MM.1S (cell line): ENCODE data around the gene CNOT6.
"Not testable (repeated sequence)": the region's sequence is repeated elsewhere in the genome, so short reads cannot be mapped to it uniquely, and the experiment has no call there.

Experiments
- DNase-seq: peaks from one replicate; pipeline ENCODE4 v3.0.0-alpha.2; 2015
- H2AFZ ChIP-seq: fragments of 300-600 bp; sonication (generic); 2 replicates; pipeline ENCODE4 v1.6.0; 2016; ENCODE audit warnings: antibody characterized with exemption, low read length
- H3F3A ChIP-seq: fragments of 300-600 bp; sonication (generic); 2 replicates; pipeline ENCODE4 v1.6.1; 2016; ENCODE audit warnings: mild to moderate bottlenecking, antibody characterized with exemption, low read length, moderate library complexity, mixed read lengths; ENCODE audit not compliant: insufficient read depth
- H3K27ac ChIP-seq: fragments of 300-600 bp; sonication (generic); 2 replicates; pipeline ENCODE4 v1.5.1; 2016; ENCODE audit warnings: mild to moderate bottlenecking, low read length
- H3K27me3 ChIP-seq: fragments of 300-600 bp; sonication (generic); replicated peaks from 2 replicates; pipeline ENCODE4 v1.6.0; 2016; ENCODE audit warnings: low read length; ENCODE audit not compliant: insufficient read depth
- H3K36me3 ChIP-seq: fragments of 300-600 bp; sonication (generic); replicated peaks from 2 replicates; pipeline ENCODE4 v1.6.1; 2016; ENCODE audit warnings: mild to moderate bottlenecking, low read length, mixed read lengths; ENCODE audit not compliant: insufficient read depth
- H3K4me1 ChIP-seq: fragments of 300-600 bp; sonication (generic); 2 replicates; pipeline ENCODE4 v1.6.1; 2016; ENCODE audit warnings: low read length, mixed read lengths
- H3K4me2 ChIP-seq: fragments of 300-600 bp; sonication (generic); 2 replicates; pipeline ENCODE4 v1.6.0; 2016; ENCODE audit warnings: low read depth, low read length
- H3K4me3 ChIP-seq: fragments of 300-600 bp; sonication (generic); 2 replicates; pipeline ENCODE4 v1.5.1; 2016; ENCODE audit warnings: low read length, mixed read lengths
- H3K79me2 ChIP-seq: fragments of 300-600 bp; sonication (generic); 2 replicates; pipeline ENCODE4 v1.6.1; 2016; ENCODE audit warnings: mixed run types, low read length, mixed read lengths
- H3K9ac ChIP-seq: fragments of 300-600 bp; sonication (generic); 2 replicates; pipeline ENCODE4 v1.6.1; 2016; ENCODE audit warnings: low read length, mixed read lengths
- H3K9me2 ChIP-seq: fragments of 300-600 bp; sonication (generic); replicated peaks from 2 replicates; pipeline ENCODE4 v1.6.1; 2016; ENCODE audit warnings: mild to moderate bottlenecking, low read length, mixed read lengths; ENCODE audit not compliant: insufficient read depth
- H3K9me3 ChIP-seq: fragments of 300-600 bp; sonication (generic); replicated peaks from 2 replicates; pipeline ENCODE4 v1.6.1; 2016; ENCODE audit warnings: mild to moderate bottlenecking, low read length, mixed read lengths; ENCODE audit not compliant: insufficient read depth
- H4K20me1 ChIP-seq: fragments of 300-600 bp; sonication (generic); 2 replicates; pipeline ENCODE4 v1.6.1; 2016; ENCODE audit warnings: mild to moderate bottlenecking, low read length, moderate library complexity, mixed read lengths; ENCODE audit not compliant: insufficient read depth
- EZH2 ChIP-seq: fragments of 300-600 bp; sonication (generic); optimal IDR thresholded peaks from 2 replicates; pipeline ENCODE3; 2017; ENCODE audit warnings: low read depth, mild to moderate bottlenecking, antibody characterized with exemption, low read length, mixed read lengths
- EZH2phosphoT487 ChIP-seq: fragments of 300-600 bp; sonication (generic); IDR thresholded peaks from 2 replicates; pipeline ENCODE4 v1.6.1; 2018; ENCODE audit warnings: antibody characterized with exemption, low read length
- TF ChIP-seq, protein P1 (sequence below): fragments of 300-600 bp; sonication (generic); IDR thresholded peaks from 2 replicates; pipeline ENCODE4 v1.5.1; 2016; ENCODE audit warnings: antibody characterized with exemption, low read length, mixed read lengths

Gene CNOT6

DNA sequence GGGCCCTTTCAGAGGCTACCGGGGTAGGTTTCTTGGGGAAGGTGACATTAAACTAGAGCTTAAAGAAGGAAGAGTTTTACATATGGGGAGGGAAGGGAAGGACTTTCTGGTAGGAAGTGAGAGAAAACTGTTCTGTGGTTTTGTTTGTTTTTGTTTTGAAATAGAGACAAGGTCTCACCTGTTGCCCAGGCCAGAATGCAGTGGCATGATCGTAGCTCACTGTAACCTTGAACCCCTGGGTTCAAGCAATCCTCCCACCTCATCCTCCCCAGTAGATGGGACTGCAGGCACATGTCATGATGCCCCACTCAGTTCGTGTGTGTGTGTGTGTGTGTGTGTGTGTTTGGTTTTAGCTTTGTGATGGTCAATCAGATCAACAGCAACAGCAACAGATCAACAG lies 37.4 kb upstream of the CNOT6 start:
- H3K4me2 ChIP-seq: no peak overlapping the region
- H3K4me3 ChIP-seq: no peak overlapping the region
- H3K27me3 ChIP-seq: peaks cover 26% of the 10 kb centered on the region
- DNase-seq: no peak
- no peaks in the 10 kb centered on the region for H3K9me3 ChIP-seq
- no peaks in the 10 kb centered on the region for H3K79me2 ChIP-seq
- no peaks in the 10 kb centered on the region for H3K36me3 ChIP-seq
- H3K4me1 ChIP-seq: no peaks in the 10 kb centered on the region
- H3K9ac ChIP-seq: no peak overlapping the region
- H2AFZ ChIP-seq: no peak overlapping the region
- no peaks in the 10 kb centered on the region for H3K9me2 ChIP-seq
- no peaks in the 10 kb centered on the region for H4K20me1 ChIP-seq
- H3F3A ChIP-seq: no peaks in the 10 kb centered on the region
- no peak overlapping the region for H3K27ac ChIP-seq
- TF ChIP-seq EZH2phosphoT487: no peak
- no peak for TF ChIP-seq EZH2
- TF ChIP-seq, protein P1, sequence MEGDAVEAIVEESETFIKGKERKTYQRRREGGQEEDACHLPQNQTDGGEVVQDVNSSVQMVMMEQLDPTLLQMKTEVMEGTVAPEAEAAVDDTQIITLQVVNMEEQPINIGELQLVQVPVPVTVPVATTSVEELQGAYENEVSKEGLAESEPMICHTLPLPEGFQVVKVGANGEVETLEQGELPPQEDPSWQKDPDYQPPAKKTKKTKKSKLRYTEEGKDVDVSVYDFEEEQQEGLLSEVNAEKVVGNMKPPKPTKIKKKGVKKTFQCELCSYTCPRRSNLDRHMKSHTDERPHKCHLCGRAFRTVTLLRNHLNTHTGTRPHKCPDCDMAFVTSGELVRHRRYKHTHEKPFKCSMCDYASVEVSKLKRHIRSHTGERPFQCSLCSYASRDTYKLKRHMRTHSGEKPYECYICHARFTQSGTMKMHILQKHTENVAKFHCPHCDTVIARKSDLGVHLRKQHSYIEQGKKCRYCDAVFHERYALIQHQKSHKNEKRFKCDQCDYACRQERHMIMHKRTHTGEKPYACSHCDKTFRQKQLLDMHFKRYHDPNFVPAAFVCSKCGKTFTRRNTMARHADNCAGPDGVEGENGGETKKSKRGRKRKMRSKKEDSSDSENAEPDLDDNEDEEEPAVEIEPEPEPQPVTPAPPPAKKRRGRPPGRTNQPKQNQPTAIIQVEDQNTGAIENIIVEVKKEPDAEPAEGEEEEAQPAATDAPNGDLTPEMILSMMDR: no peak

DNA sequence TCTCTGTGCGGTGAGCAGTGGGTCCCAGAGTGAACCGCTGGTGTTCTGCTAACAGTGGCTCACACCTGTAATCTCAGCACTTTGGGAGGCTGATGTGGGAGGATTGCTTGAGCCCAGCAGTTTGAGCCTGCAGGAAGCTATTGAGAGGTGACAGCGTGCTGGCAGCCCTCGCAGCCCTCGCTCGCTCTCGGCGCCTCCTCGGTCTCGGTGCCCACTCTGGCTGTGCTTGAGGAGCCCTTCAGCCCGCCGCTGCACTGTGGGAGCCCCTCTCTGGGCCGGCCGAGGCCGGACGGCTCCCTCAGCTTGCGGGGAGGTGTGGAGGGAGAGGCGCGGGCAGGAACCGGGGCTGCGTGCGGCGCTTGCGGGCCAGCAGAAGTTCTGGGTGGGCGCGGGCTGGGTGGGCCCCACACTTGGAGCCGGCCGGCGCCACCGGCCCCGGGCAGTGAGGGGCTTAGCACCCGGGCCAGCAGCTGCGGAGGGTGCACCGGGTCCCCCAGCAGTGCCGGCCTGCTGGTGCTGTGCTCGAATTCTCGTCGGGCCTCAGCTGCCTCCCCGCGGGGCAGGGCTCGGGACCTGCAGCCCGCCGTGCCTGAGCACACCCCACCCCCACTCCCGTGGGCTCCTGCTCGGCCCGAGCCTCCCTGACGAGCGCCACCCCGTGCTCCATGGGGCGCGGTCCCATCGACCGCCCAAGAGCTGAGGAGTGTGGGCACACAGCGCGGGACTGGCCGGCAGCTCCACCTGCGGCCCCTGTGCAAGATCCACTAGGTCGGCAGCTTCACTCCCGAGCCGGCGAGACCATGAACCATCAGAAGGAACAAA lies 35.1 kb upstream of the CNOT6 start:
- not testable (repeated sequence) for H3K4me1 ChIP-seq, DNase-seq

DNA sequence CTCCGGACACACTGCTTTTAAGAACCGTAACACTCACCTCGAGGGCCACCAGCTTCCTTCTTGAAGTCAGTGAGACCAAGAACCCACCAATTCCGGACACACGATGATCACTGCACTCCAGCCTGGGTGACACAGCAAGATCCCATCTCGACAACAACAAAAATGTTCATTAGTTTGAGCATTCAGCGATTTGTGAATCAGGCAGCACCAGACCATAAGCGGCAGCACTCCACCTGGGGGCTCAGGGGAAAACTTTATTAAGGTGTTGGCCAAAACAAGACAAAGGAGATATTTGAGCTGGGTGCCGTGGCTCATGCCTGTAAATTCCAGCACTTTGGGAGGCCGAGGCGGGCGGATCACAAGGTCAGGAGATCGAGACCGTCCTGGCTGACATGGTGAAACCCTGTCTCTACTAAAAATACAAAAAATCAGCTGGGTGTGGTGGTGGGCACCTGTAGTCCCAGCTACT lies 34.5 kb upstream of the CNOT6 start:
- not testable (repeated sequence) for H4K20me1 ChIP-seq, H3K4me1 ChIP-seq, H3K36me3 ChIP-seq, H3K9ac ChIP-seq, H2AFZ ChIP-seq, H3K4me3 ChIP-seq, H3K27ac ChIP-seq, H3K9me3 ChIP-seq, DNase-seq, H3F3A ChIP-seq, H3K4me2 ChIP-seq, H3K9me2 ChIP-seq, H3K79me2 ChIP-seq
- H3K27me3 ChIP-seq: peaks cover 12% of the 10 kb centered on the region

More for the DNA sequence above, 35.1 kb upstream of the CNOT6 start:
- not testable (repeated sequence) for H3K9ac ChIP-seq, H3K9me2 ChIP-seq, H3K36me3 ChIP-seq, H3K4me2 ChIP-seq, H2AFZ ChIP-seq, H3K27ac ChIP-seq, H3K4me3 ChIP-seq, H3F3A ChIP-seq, H3K9me3 ChIP-seq, H4K20me1 ChIP-seq, H3K79me2 ChIP-seq
- peaks cover 15% of the 10 kb centered on the region for H3K27me3 ChIP-seq

DNA sequence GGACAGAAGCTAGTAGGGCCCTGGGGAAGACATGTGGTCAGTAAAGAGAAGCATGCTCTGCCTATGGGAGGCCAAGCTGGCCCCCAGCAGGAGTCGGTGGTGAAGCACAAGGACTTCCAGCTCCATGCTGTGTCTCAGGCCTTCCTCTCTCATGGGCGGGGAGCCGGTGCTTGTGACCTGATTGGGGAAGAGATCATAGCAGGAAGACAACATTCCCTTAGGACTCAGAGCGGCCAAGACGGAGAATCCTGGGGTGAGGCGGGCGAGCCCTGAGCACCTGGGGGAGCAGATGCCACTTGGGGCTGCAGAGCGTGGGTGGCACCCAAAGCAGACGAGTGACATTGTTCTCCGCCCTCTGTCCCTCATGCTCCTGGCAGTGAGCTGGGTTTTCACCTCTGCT lies 33.3 kb upstream of the CNOT6 start:
- DNase-seq: no peak
- Histone ChIP-seq H3K9me3 (no peaks in the 10 kb centered on the region), H3K9ac (no peak overlapping the region), H3K4me3 (no peak overlapping the region), H2AFZ (no peak overlapping the region), H3K27ac (no peak overlapping the region), H3K4me1 (no peaks in the 10 kb centered on the region), H3K4me2 (no peak overlapping the region), H3K27me3 (peaks cover 12% of the 10 kb centered on the region), H3K9me2 (no peaks in the 10 kb centered on the region), H4K20me1 (no peaks in the 10 kb centered on the region), H3F3A (no peaks in the 10 kb centered on the region), H3K79me2 (no peaks in the 10 kb centered on the region), H3K36me3 (no peaks in the 10 kb centered on the region)
- TF ChIP-seq EZH2 (no peak), EZH2phosphoT487 (no peak)
- TF ChIP-seq, protein P1: no peak
